HCT116 (cell line): ENCODE data around the gene LTBR. TPM values are rescaled to one million over a fixed set of nuclear protein-coding genes. Genes with fewer than 3 reads are reported as not detected.
A peak's percentile ranks its signal among the peaks of the same experiment; 100 is the strongest.

Experiments used
- ATAC-seq: fragments of 200-7000 bp; cut with Tn5 transposase; 2 replicates; pipeline ENCODE4 v1.9.1; 2020; ENCODE audit warnings: mild to moderate bottlenecking, moderate library complexity
- BruUV-seq: library from RNA; stranded (reverse); fragments of 400-500 nt; replicated peaks from 2 replicates; lab custom pipeline; 2021; lab: Mats Ljungman, UMichigan
- CTCF ChIA-PET: fragments of 300-600 bp; sonication (Branson Sonifier 250); formaldehyde crosslinking; loops from one replicate; lab custom pipeline; 2021; ENCODE audit warnings: antibody characterized with exemption; lab: Charles Lee
- POLR2A ChIA-PET: fragments of 300-600, 350-600 bp; sonication (Branson Sonifier 250); formaldehyde crosslinking; loops from one replicate; lab custom pipeline; 2021; ENCODE audit warnings: antibody characterized with exemption; lab: Charles Lee
- RAD21 ChIA-PET, 2 experiments: fragments of 300-600 bp; sonication (Branson Sonifier 250); formaldehyde crosslinking; loops; one replicate each; lab custom pipeline; 2023; ENCODE audit warnings: low total read pairs in 2 of 2; ENCODE audit not compliant: uncharacterized antibody in 2 of 2, unreplicated experiment in 2 of 2, low non-redundant PET in 1 of 2; lab: Charles Lee
- DNase-seq: peaks from one replicate; pipeline ENCODE4 v3.0.0-alpha.2; 2010; ENCODE audit warnings: low read depth, low spot score
- H2AFZ ChIP-seq: fragments of 200-600 bp; shearing (Covaris generic), sonication (generic); 2 replicates; pipeline ENCODE4 v1.6.1; 2017; ENCODE audit warnings: low read depth, mixed run types, mixed read lengths, antibody characterized with exemption, low read length; ENCODE audit not compliant: poor library complexity, severe bottlenecking
- H3K27ac ChIP-seq: 2 replicates; pipeline ENCODE4 v1.5.1; 2012; ENCODE audit warnings: low read depth, low read length
- H3K27me3 ChIP-seq: fragments of 200-600 bp; sonication (generic); 2 replicates; pipeline ENCODE4 v1.6.1; 2016; ENCODE audit warnings: mixed run types, low read length, mixed read lengths; ENCODE audit not compliant: insufficient read depth
- H3K36me3 ChIP-seq, 2 experiments: fragments of 200-500 bp in 1 of 2; fragments of 200-600 bp in 1 of 2; sonication (Bioruptor generic) in 1 of 2; sonication (generic) in 1 of 2; 2 replicates each; pipeline versions ENCODE4 v1.5.1 to v1.6.1; 2014 to 2016; ENCODE audit warnings: low read length in 2 of 2, inconsistent platforms in 1 of 2, mixed read lengths in 1 of 2, mixed run types in 1 of 2; ENCODE audit not compliant: insufficient read depth in 2 of 2, control insufficient read depth in 1 of 2
- H3K4me1 ChIP-seq, 2 experiments: fragments of 200-600 bp in 1 of 2; sonication (generic) in 1 of 2; 2 replicates each; pipeline versions ENCODE4 v1.5.1 to v1.6.1; 2012 to 2017; ENCODE audit warnings: low read length in 2 of 2, inconsistent platforms in 1 of 2, mild to moderate bottlenecking in 1 of 2, mixed read lengths in 1 of 2, mixed run types in 1 of 2, moderate library complexity in 1 of 2; ENCODE audit not compliant: insufficient read depth in 2 of 2, control insufficient read depth in 1 of 2
- H3K4me2 ChIP-seq: fragments of 200-600 bp; sonication (generic); 2 replicates; pipeline ENCODE4 v1.6.1; 2017; ENCODE audit warnings: mixed run types, low read length, mixed read lengths
- H3K4me3 ChIP-seq, 2 experiments: fragments of 200-600 bp in 1 of 2; sonication (generic) in 1 of 2; replicated peaks in 1 of 2; 2 replicates each; pipeline ENCODE4 v1.5.1; 2011 to 2016; ENCODE audit warnings: low read length in 2 of 2, control low read depth in 1 of 2, low read depth in 1 of 2, mild to moderate bottlenecking in 1 of 2, mixed read lengths in 1 of 2, mixed run types in 1 of 2
- H3K79me2 ChIP-seq: fragments of 200-600 bp; sonication (generic); 2 replicates; pipeline ENCODE4 v1.6.1; 2017; ENCODE audit warnings: mild to moderate bottlenecking, mixed run types, low read length, moderate library complexity, mixed read lengths; ENCODE audit not compliant: insufficient read depth
- H3K9ac ChIP-seq: fragments of 200-600 bp; sonication (generic); 2 replicates; pipeline ENCODE4 v1.6.1; 2016; ENCODE audit warnings: low read length, mixed read lengths
- H3K9me2 ChIP-seq: fragments of 200-600 bp; sonication (generic), shearing (Covaris generic); 2 replicates; pipeline ENCODE4 v1.6.1; 2017; ENCODE audit warnings: mixed run types, mild to moderate bottlenecking, moderate library complexity; ENCODE audit not compliant: insufficient read depth
- H3K9me3 ChIP-seq, 2 experiments: fragments of 200-500 bp in 1 of 2; fragments of 200-600 bp in 1 of 2; sonication (Bioruptor generic) in 1 of 2; sonication (generic) in 1 of 2; 2 replicates each; pipeline ENCODE4 v1.6.1; 2014 to 2017; ENCODE audit warnings: low read length in 2 of 2, mixed read lengths in 2 of 2, inconsistent platforms in 1 of 2, low read depth in 1 of 2, mild to moderate bottlenecking in 1 of 2, mixed run types in 1 of 2, moderate library complexity in 1 of 2; ENCODE audit not compliant: control insufficient read depth in 1 of 2, insufficient read depth in 1 of 2
- H4K20me1 ChIP-seq: fragments of 200-600 bp; sonication (generic), shearing (Covaris generic); 2 replicates; pipeline ENCODE4 v1.6.1; 2017; ENCODE audit warnings: mixed run types, mild to moderate bottlenecking, moderate library complexity; ENCODE audit not compliant: insufficient read depth
- CEBPB ChIP-seq: IDR thresholded peaks from 2 replicates; pipeline ENCODE4 v1.6.1; 2012; ENCODE audit warnings: low read depth
- EGR1 ChIP-seq: IDR thresholded peaks from 2 replicates; pipeline ENCODE4 v1.6.1; 2012; ENCODE audit warnings: low read depth
- ELF1 ChIP-seq: IDR thresholded peaks from 2 replicates; pipeline ENCODE4 v1.6.1; 2012; ENCODE audit warnings: low read depth, borderline replicate concordance
- EZH2 ChIP-seq: fragments of 200-600 bp; sonication (generic); IDR thresholded peaks from 2 replicates; pipeline ENCODE4 v1.6.1; 2017; ENCODE audit warnings: antibody characterized with exemption, mixed run types
- EZH2phosphoT487 ChIP-seq: fragments of 200-600 bp; IDR thresholded peaks from 2 replicates; pipeline ENCODE4 v1.6.1; 2018; ENCODE audit warnings: antibody characterized with exemption, borderline replicate concordance
- FOSL1 ChIP-seq: IDR thresholded peaks from 2 replicates; pipeline ENCODE4 v1.6.1; 2012; ENCODE audit warnings: low read depth
- JUND ChIP-seq: IDR thresholded peaks from 2 replicates; pipeline ENCODE4 v1.6.1; 2012
- POLR2A ChIP-seq: IDR thresholded peaks from 2 replicates; pipeline ENCODE4 v1.7.0; 2011; ENCODE audit warnings: borderline replicate concordance; ENCODE audit not compliant: insufficient read depth, insufficient read length; ENCODE audit errors: extremely low read depth
- POLR2AphosphoS5 ChIP-seq: IDR thresholded peaks from 2 replicates; pipeline ENCODE4 v1.6.1; 2011; ENCODE audit warnings: mild to moderate bottlenecking, low read depth, low read length, moderate library complexity
- RAD21 ChIP-seq: IDR thresholded peaks from 2 replicates; pipeline ENCODE4 v1.6.1; 2012; ENCODE audit warnings: low read depth, mild to moderate bottlenecking
- SIN3A ChIP-seq: IDR thresholded peaks from 2 replicates; pipeline ENCODE4 v1.6.1; 2012; ENCODE audit warnings: low read depth
- SP1 ChIP-seq: IDR thresholded peaks from 2 replicates; pipeline ENCODE4 v1.6.1; 2012; ENCODE audit warnings: low read depth
- SRF ChIP-seq: IDR thresholded peaks from 2 replicates; pipeline ENCODE4 v1.6.1; 2012; ENCODE audit warnings: low read depth
- TCF7L2 ChIP-seq: IDR thresholded peaks from 2 replicates; pipeline ENCODE4 v1.7.0; 2011; ENCODE audit warnings: borderline replicate concordance, inconsistent platforms; ENCODE audit not compliant: insufficient read depth, insufficient read length; ENCODE audit errors: extremely low read depth
- ZFX ChIP-seq: fragments of 450-650 bp; IDR thresholded peaks from 2 replicates; pipeline ENCODE4 v1.6.1; 2017
- ZNF274 ChIP-seq: fragments of 200-500 bp; sonication (Bioruptor generic); IDR thresholded peaks from 2 replicates; pipeline ENCODE4 v1.6.1; 2014; ENCODE audit warnings: mild to moderate bottlenecking, low read depth, low read length, inconsistent platforms
- intact Hi-C: fragments of 100-400 bp; cut with micrococcal nuclease; formaldehyde crosslinking; loops from 2 replicates; pipeline ENCODE4 v1.10.0; 2022
- total RNA-seq: library from RNA; stranded (reverse); gene quantifications from one replicate; pipeline ENCODE4 v1.2.1, GENCODE V29; 2021; ENCODE audit not compliant: unreplicated experiment
- TF ChIP-seq, protein P1 (sequence below): IDR thresholded peaks from 2 replicates; pipeline ENCODE4 v1.6.1; 2012
- TF ChIP-seq, protein P2 (sequence below): IDR thresholded peaks from 2 replicates; pipeline ENCODE4 v1.6.1; 2012
- TF ChIP-seq, protein P3 (sequence below), 3 experiments: fragments of 200-600 bp in 1 of 3; sonication (generic) in 1 of 3; IDR thresholded peaks in 2 of 3; conservative IDR thresholded peaks in 1 of 3; 2 replicates each; pipeline ENCODE4 v1.5.1; 2012 to 2017; ENCODE audit warnings: low read depth in 2 of 3, low read length in 2 of 3, antibody characterized with exemption in 1 of 3, borderline replicate concordance in 1 of 3, control low read depth in 1 of 3, mild to moderate bottlenecking in 1 of 3, mixed read lengths in 1 of 3, mixed run types in 1 of 3, moderate library complexity in 1 of 3; ENCODE audit not compliant: insufficient read depth in 1 of 3
- TF ChIP-seq, protein P4 (sequence below): IDR thresholded peaks from 2 replicates; pipeline ENCODE4 v1.6.1; 2011; ENCODE audit warnings: mild to moderate bottlenecking, low read length, moderate library complexity; ENCODE audit not compliant: insufficient replicate concordance; ENCODE audit errors: extremely low read depth

The LTBR gene
- total RNA-seq, 1 experiment from 2014 or later, result 128 TPM

DNA sequence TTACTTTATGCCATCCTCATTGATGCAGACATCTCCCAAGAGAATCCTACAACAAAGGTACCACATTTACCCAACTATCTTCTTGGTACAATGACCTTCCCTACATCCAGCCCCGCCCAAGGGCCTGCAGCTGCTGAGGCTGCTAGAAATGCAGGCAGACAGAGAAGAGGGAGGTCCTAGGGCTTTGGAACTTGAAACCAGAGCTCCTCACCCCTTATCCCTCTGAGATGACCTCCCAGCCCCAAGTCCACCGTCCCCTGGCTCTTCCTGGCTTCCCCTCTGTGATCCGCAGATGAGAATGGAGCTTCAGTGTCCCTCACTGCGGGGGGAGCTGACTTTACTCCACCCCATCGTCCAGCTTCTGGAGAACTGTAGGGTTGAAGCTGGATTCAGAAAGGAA is 40.4 kb upstream of the LTBR start:
- 0 out of 4 replicates have a peak, but pooled peaks cover 1 to 2% of the 10 kb centered on the region in 2 experiments for H3K36me3 ChIP-seq
- H4K20me1 ChIP-seq, result no peaks in the 10 kb centered on the region
- CTCF ChIA-PET, result interaction anchor here (0.9 kb wide), 1 partner anchor 11 kb away, joined by 4 read pairs; no protein-coding TSS in a partner anchor
- no peak for TF ChIP-seq POLR2AphosphoS5
- no peak for TF ChIP-seq ZNF274
- TF ChIP-seq RAD21, result no peak
- no peak for TF ChIP-seq ELF1
- TF ChIP-seq EZH2phosphoT487, result no peak
- no peak for TF ChIP-seq JUND
- no peak for TF ChIP-seq SP1
- TF ChIP-seq SRF, result no peak
- TF ChIP-seq FOSL1, result no peak
- TF ChIP-seq, protein P1, sequence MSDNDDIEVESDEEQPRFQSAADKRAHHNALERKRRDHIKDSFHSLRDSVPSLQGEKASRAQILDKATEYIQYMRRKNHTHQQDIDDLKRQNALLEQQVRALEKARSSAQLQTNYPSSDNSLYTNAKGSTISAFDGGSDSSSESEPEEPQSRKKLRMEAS, result no peak
- no peak for TF ChIP-seq TCF7L2
- TF ChIP-seq, protein P2, sequence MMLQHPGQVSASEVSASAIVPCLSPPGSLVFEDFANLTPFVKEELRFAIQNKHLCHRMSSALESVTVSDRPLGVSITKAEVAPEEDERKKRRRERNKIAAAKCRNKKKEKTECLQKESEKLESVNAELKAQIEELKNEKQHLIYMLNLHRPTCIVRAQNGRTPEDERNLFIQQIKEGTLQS, result no peak
- no peak for TF ChIP-seq EGR1
- TF ChIP-seq CEBPB, result no peak
- TF ChIP-seq POLR2A, result no peak
- no peak for TF ChIP-seq SIN3A
- TF ChIP-seq, protein P3, sequence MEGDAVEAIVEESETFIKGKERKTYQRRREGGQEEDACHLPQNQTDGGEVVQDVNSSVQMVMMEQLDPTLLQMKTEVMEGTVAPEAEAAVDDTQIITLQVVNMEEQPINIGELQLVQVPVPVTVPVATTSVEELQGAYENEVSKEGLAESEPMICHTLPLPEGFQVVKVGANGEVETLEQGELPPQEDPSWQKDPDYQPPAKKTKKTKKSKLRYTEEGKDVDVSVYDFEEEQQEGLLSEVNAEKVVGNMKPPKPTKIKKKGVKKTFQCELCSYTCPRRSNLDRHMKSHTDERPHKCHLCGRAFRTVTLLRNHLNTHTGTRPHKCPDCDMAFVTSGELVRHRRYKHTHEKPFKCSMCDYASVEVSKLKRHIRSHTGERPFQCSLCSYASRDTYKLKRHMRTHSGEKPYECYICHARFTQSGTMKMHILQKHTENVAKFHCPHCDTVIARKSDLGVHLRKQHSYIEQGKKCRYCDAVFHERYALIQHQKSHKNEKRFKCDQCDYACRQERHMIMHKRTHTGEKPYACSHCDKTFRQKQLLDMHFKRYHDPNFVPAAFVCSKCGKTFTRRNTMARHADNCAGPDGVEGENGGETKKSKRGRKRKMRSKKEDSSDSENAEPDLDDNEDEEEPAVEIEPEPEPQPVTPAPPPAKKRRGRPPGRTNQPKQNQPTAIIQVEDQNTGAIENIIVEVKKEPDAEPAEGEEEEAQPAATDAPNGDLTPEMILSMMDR (IDR thresholded peaks at IDR 0.05 in 2 of 3, conservative IDR thresholded peaks at IDR 0.05 in 1 of 3; ENCODE audit: borderline replicate concordance in 1 of 3, insufficient read depth in 1 of 3, low read depth in 2 of 3, low read length in 2 of 3), result no peak
- no peak for TF ChIP-seq EZH2
- TF ChIP-seq, protein P4, sequence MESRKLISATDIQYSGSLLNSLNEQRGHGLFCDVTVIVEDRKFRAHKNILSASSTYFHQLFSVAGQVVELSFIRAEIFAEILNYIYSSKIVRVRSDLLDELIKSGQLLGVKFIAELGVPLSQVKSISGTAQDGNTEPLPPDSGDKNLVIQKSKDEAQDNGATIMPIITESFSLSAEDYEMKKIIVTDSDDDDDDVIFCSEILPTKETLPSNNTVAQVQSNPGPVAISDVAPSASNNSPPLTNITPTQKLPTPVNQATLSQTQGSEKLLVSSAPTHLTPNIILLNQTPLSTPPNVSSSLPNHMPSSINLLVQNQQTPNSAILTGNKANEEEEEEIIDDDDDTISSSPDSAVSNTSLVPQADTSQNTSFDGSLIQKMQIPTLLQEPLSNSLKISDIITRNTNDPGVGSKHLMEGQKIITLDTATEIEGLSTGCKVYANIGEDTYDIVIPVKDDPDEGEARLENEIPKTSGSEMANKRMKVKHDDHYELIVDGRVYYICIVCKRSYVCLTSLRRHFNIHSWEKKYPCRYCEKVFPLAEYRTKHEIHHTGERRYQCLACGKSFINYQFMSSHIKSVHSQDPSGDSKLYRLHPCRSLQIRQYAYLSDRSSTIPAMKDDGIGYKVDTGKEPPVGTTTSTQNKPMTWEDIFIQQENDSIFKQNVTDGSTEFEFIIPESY, result no peak
- TF ChIP-seq ZFX, result no peak
- peak overlapping the region; percentile 28 for H3K9ac ChIP-seq
- H3K27ac ChIP-seq, result peak overlapping the region; percentile 40
- peaks cover 39% of the 10 kb centered on the region for H3K79me2 ChIP-seq
- RAD21 ChIA-PET, result interaction anchor here in 1 of 2 experiments (0.7 kb wide), 1 partner anchor 35 kb away, joined by 3 read pairs; no protein-coding TSS in a partner anchor
- no peak overlapping the region for H3K4me3 ChIP-seq
- no peak for ATAC-seq
- no peak overlapping the region for H2AFZ ChIP-seq
- H3K27me3 ChIP-seq, result no peaks in the 10 kb centered on the region
- intact Hi-C loops, result no loop called here
- no peaks in the 10 kb centered on the region for H3K9me2 ChIP-seq
- peaks cover 62 to 77% of the 10 kb centered on the region in 2 experiments for H3K4me1 ChIP-seq
- peak overlapping the region; percentile 97 for H3K4me2 ChIP-seq
- POLR2A ChIA-PET, result interaction anchor here (0.9 to 1.2 kb wide), 2 partner anchors 20 to 196 kb away, joined by 3 read pairs; no protein-coding TSS in a partner anchor
- no peak for DNase-seq
- H3K9me3 ChIP-seq, result no peaks in the 10 kb centered on the region
- BruUV-seq, result no TSS peak
